Testis (tissue), 2 donors: Measurements from ENCODE around the gene AAK1.

ENCODE experiments used
- POLR2A ChIP-seq: fragments of 450-650 bp; IDR thresholded peaks from one replicate; pipeline ENCODE4 v1.6.1; 2017; ENCODE audit warnings: antibody characterized with exemption, mild to moderate bottlenecking, moderate library complexity
- TF ChIP-seq, protein P1 (sequence below), 3 experiments: fragments of 450-650 bp in 2 of 3; fragments of 200-600 bp in 1 of 3; sonication (generic) in 1 of 3; IDR thresholded peaks; one replicate each; pipeline ENCODE4 v1.5.1; 2016 to 2019; ENCODE audit warnings: antibody characterized with exemption in 3 of 3, mild to moderate bottlenecking in 2 of 3, moderate library complexity in 1 of 3

DNA sequence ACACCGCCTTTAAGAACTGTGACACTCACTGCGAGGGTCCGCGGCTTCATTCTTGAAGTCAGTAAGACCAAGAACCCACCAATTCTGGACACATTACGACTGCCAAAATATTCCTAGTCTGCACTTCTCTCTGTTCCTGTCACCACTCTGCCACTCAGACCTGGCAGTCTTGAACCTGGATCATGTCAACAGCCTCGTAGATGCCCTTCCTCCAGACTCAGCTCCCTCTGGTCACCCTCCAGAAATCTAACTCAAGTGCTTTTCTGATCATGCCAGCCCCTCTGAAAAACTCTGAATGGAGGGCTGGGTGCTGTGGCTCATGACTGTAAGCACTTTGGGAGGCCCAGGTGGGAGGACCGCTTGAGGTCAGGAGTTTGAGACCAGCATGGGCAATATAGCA is 20.3 kb downstream of the AAK1 start:
- no peak for TF ChIP-seq POLR2A
- TF ChIP-seq, protein P1, sequence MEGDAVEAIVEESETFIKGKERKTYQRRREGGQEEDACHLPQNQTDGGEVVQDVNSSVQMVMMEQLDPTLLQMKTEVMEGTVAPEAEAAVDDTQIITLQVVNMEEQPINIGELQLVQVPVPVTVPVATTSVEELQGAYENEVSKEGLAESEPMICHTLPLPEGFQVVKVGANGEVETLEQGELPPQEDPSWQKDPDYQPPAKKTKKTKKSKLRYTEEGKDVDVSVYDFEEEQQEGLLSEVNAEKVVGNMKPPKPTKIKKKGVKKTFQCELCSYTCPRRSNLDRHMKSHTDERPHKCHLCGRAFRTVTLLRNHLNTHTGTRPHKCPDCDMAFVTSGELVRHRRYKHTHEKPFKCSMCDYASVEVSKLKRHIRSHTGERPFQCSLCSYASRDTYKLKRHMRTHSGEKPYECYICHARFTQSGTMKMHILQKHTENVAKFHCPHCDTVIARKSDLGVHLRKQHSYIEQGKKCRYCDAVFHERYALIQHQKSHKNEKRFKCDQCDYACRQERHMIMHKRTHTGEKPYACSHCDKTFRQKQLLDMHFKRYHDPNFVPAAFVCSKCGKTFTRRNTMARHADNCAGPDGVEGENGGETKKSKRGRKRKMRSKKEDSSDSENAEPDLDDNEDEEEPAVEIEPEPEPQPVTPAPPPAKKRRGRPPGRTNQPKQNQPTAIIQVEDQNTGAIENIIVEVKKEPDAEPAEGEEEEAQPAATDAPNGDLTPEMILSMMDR (IDR thresholded peaks at IDR 0.05) = no peak
